Measurements from ENCODE around the gene ANOS1. TPM values are rescaled to one million over a fixed set of nuclear protein-coding genes. Genes with fewer than 3 reads are reported as not detected.
"Not testable (repeated sequence)": the region's sequence is repeated elsewhere in the genome, so short reads cannot be mapped to it uniquely, and the experiment has no call there.

The ANOS1 gene
- polyA plus RNA-seq (2013, experiment 1 of 2), result 10.0 TPM
- polyA plus RNA-seq (2013, experiment 2 of 2), result 7.6 TPM

GRCh38 chrX:8731559-8732395, at the start of gene ANOS1:
Gene ANOS1 (minus strand): TSS chrX:8732137. CDS start chrX:8732036, 101 bp downstream.
- Histone ChIP-seq H3K36me3 (ENCODE audit: control insufficient read depth, insufficient read depth, low read length) (no peaks in the 10 kb centered on the region), H3K9me3 (ENCODE audit: control insufficient read depth, low read length) (no peaks in the 10 kb centered on the region), H3K4me3 (ENCODE audit: extremely low read depth, insufficient read depth, low read length, poor library complexity, severe bottlenecking) (peak within 1 kb of the TSS; percentile 46), H3K4me1 (ENCODE audit: control insufficient read depth, insufficient read depth, low read length, poor library complexity, severe bottlenecking) (no peaks in the 10 kb centered on the region), H3K27ac (ENCODE audit: low read depth, low read length, severe bottlenecking) (no peak within 1 kb of the TSS)
- WGBS, 2 experiments (ENCODE audit: insufficient coverage in 2 of 2), result 0% methylated on average over 1 to 17 of the region's 88 CpGs

GRCh38 chrX:8773117-8773516, 41.2 kb upstream of the ANOS1 start:
- Histone ChIP-seq H3K9me3 (ENCODE audit: control insufficient read depth, low read length) (no peaks in the 10 kb centered on the region), H3K36me3 (ENCODE audit: control insufficient read depth, insufficient read depth, low read length) (no peaks in the 10 kb centered on the region), H3K27ac (ENCODE audit: low read depth, low read length, severe bottlenecking) (no peak overlapping the region), H3K4me1 (ENCODE audit: control insufficient read depth, insufficient read depth, low read length, poor library complexity, severe bottlenecking) (no peaks in the 10 kb centered on the region), H3K4me3 (ENCODE audit: extremely low read depth, insufficient read depth, low read length, poor library complexity, severe bottlenecking) (no peak overlapping the region)
- WGBS, 2 experiments (ENCODE audit: insufficient coverage in 2 of 2), result 83 to 100% methylated on average over 1 of the region's 5 CpGs

- Histone ChIP-seq H3K36me3 (ENCODE audit: control insufficient read depth, insufficient read depth, low read length) (no peaks in the 10 kb centered on the region), H3K4me3 (ENCODE audit: extremely low read depth, insufficient read depth, low read length, poor library complexity, severe bottlenecking) (no peak overlapping the region), H3K27ac (ENCODE audit: low read depth, low read length, severe bottlenecking) (no peak overlapping the region), H3K9me3 (ENCODE audit: control insufficient read depth, low read length) (no peaks in the 10 kb centered on the region), H3K4me1 (ENCODE audit: control insufficient read depth, insufficient read depth, low read length, poor library complexity, severe bottlenecking) (no peaks in the 10 kb centered on the region)
- no CpG with 5 or more reads among the region's 2 CpGs for WGBS, 2 experiments (ENCODE audit: insufficient coverage in 2 of 2)
These were observed 28.1 kb upstream of the ANOS1 start for GRCh38 chrX:8760021-8760420.

GRCh38 chrX:8758706-8759105, 26.8 kb upstream of the ANOS1 start:
- H3K4me1 ChIP-seq (ENCODE audit: control insufficient read depth, insufficient read depth, low read length, poor library complexity, severe bottlenecking); H3K36me3 ChIP-seq (ENCODE audit: control insufficient read depth, insufficient read depth, low read length); H3K9me3 ChIP-seq (ENCODE audit: control insufficient read depth, low read length); H3K27ac ChIP-seq (ENCODE audit: low read depth, low read length, severe bottlenecking); H3K4me3 ChIP-seq (ENCODE audit: extremely low read depth, insufficient read depth, low read length, poor library complexity, severe bottlenecking): not testable (repeated sequence)
- WGBS, 2 experiments (ENCODE audit: insufficient coverage in 2 of 2), result no CpG with 5 or more reads among the region's 5 CpGs

GRCh38 chrX:8757609-8758389, 25.9 kb upstream of the ANOS1 start:
- H3K4me3 ChIP-seq (ENCODE audit: extremely low read depth, insufficient read depth, low read length, poor library complexity, severe bottlenecking); H3K36me3 ChIP-seq (ENCODE audit: control insufficient read depth, insufficient read depth, low read length); H3K4me1 ChIP-seq (ENCODE audit: control insufficient read depth, insufficient read depth, low read length, poor library complexity, severe bottlenecking); H3K9me3 ChIP-seq (ENCODE audit: control insufficient read depth, low read length); H3K27ac ChIP-seq (ENCODE audit: low read depth, low read length, severe bottlenecking): not testable (repeated sequence)
- WGBS, 2 experiments (ENCODE audit: insufficient coverage in 2 of 2), result no CpG with 5 or more reads among the region's 7 CpGs

GRCh38 chrX:8755813-8756212, 23.9 kb upstream of the ANOS1 start:
- no peak overlapping the region for H3K4me3 ChIP-seq (ENCODE audit: extremely low read depth, insufficient read depth, low read length, poor library complexity, severe bottlenecking)
- H3K4me1 ChIP-seq (ENCODE audit: control insufficient read depth, insufficient read depth, low read length, poor library complexity, severe bottlenecking), result no peaks in the 10 kb centered on the region
- H3K36me3 ChIP-seq (ENCODE audit: control insufficient read depth, insufficient read depth, low read length), result no peaks in the 10 kb centered on the region
- H3K27ac ChIP-seq (ENCODE audit: low read depth, low read length, severe bottlenecking), result no peak overlapping the region
- H3K9me3 ChIP-seq (ENCODE audit: control insufficient read depth, low read length), result no peaks in the 10 kb centered on the region

GRCh38 chrX:8755116-8755515, 23.2 kb upstream of the ANOS1 start:
- Histone ChIP-seq H3K9me3 (ENCODE audit: control insufficient read depth, low read length) (no peaks in the 10 kb centered on the region), H3K4me3 (ENCODE audit: extremely low read depth, insufficient read depth, low read length, poor library complexity, severe bottlenecking) (no peak overlapping the region), H3K4me1 (ENCODE audit: control insufficient read depth, insufficient read depth, low read length, poor library complexity, severe bottlenecking) (no peaks in the 10 kb centered on the region), H3K27ac (ENCODE audit: low read depth, low read length, severe bottlenecking) (no peak overlapping the region), H3K36me3 (ENCODE audit: control insufficient read depth, insufficient read depth, low read length) (no peaks in the 10 kb centered on the region)
- 100% methylated on average over 1 to 2 of the region's 4 CpGs for WGBS, 2 experiments (ENCODE audit: insufficient coverage in 2 of 2)

- no peak overlapping the region for H3K27ac ChIP-seq (ENCODE audit: low read depth, low read length, severe bottlenecking)
- no peaks in the 10 kb centered on the region for H3K9me3 ChIP-seq (ENCODE audit: control insufficient read depth, low read length)
- no peak overlapping the region for H3K4me3 ChIP-seq (ENCODE audit: extremely low read depth, insufficient read depth, low read length, poor library complexity, severe bottlenecking)
- H3K36me3 ChIP-seq (ENCODE audit: control insufficient read depth, insufficient read depth, low read length), result no peaks in the 10 kb centered on the region
- H3K4me1 ChIP-seq (ENCODE audit: control insufficient read depth, insufficient read depth, low read length, poor library complexity, severe bottlenecking), result no peaks in the 10 kb centered on the region
These were observed 17.8 kb upstream of the ANOS1 start for GRCh38 chrX:8749697-8750096.

- Histone ChIP-seq H3K27ac (ENCODE audit: low read depth, low read length, severe bottlenecking) (no peak overlapping the region), H3K36me3 (ENCODE audit: control insufficient read depth, insufficient read depth, low read length) (no peaks in the 10 kb centered on the region), H3K4me3 (ENCODE audit: extremely low read depth, insufficient read depth, low read length, poor library complexity, severe bottlenecking) (no peak overlapping the region), H3K4me1 (ENCODE audit: control insufficient read depth, insufficient read depth, low read length, poor library complexity, severe bottlenecking) (no peaks in the 10 kb centered on the region), H3K9me3 (ENCODE audit: control insufficient read depth, low read length) (no peaks in the 10 kb centered on the region)
- WGBS, 2 experiments (ENCODE audit: insufficient coverage in 2 of 2), result 20% methylated on average over 1 of the region's 6 CpGs; no CpG with 5 or more reads in 1 of the 2 experiments
These were observed 16.9 kb upstream of the ANOS1 start for GRCh38 chrX:8748855-8749254.

- 67% methylated on average over 1 of the region's 11 CpGs; no CpG with 5 or more reads in 1 of the 2 experiments for WGBS, 2 experiments (ENCODE audit: insufficient coverage in 2 of 2)
- Histone ChIP-seq H3K9me3 (ENCODE audit: control insufficient read depth, low read length) (no peaks in the 10 kb centered on the region), H3K27ac (ENCODE audit: low read depth, low read length, severe bottlenecking) (no peak overlapping the region), H3K36me3 (ENCODE audit: control insufficient read depth, insufficient read depth, low read length) (no peaks in the 10 kb centered on the region), H3K4me1 (ENCODE audit: control insufficient read depth, insufficient read depth, low read length, poor library complexity, severe bottlenecking) (no peaks in the 10 kb centered on the region), H3K4me3 (ENCODE audit: extremely low read depth, insufficient read depth, low read length, poor library complexity, severe bottlenecking) (no peak overlapping the region)
These were observed 11.3 kb upstream of the ANOS1 start for GRCh38 chrX:8743126-8743732.

Measured in mesodermal cell (in vitro differentiated cells).